Activated CD4-positive, alpha-beta T cell treated with anti-CD3 and anti-CD28 coated beads, Interleukin-2, amount 50 U/mL, for 4 hours (primary cell): Measurements from ENCODE around the gene ADGRG3.
"Not testable (repeated sequence)": the region's sequence is repeated elsewhere in the genome, so short reads cannot be mapped to it uniquely, and the experiment has no call there.

ENCODE experiments used
- DNase-seq, 2 experiments: peaks; one replicate each; pipeline ENCODE4 v3.0.0-alpha.2; 2020

Gene ADGRG3

DNA sequence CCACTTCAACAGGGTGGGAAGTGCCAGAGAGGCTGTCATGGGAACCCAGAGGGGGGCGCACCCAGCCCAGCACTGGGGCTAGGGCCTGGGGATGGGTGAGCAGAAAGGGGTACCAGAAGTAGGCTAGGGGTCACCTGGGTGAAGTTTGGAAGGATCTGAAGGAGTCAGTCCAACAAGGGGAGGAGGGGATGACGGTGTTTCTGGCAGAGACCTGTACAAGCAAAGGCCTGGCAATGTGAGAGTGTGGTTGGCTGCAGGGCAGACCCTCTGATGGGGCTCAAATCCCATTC, 54.0 kb downstream of the ADGRG3 start:
- DNase-seq: no peak

DNA sequence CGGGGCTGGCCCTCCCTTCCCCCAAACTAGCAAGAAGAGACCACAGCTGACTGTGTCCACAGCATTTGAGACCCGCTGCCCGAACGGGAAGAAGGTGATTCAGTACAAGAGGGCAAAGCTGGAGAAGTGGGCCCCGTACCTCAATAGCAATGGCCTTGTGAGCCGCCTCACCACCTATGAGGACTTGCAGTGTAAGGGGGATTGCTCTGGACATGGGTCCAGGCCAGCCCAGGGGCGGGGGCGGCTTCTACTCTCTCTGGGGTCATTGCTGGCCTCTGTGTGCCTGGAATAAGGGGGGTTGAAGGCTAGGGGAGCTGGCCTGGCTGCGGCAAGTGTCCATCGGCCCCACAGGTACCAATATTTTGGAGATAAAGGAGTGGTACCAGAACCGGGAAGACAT, 54.5 kb downstream of the ADGRG3 start:
- DNase-seq: no peak

DNA sequence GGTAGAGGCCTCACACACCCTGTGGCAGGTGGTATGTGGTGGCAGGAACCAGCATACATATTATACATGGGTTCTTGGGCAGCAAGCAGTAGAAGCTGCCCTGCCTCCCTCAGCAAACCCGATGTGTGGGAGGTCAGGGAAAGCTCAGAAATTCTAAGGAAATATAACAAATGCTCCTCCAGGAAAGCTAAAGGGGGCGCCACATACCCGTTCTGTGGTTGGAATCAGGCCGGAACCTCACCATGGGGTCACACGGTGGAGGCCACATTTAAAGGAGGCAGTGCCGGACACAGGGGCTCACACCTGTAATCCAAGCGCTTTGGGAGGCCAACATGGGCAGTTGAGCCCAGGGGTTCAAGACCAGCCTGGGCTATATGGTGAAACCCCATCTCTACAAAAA, 55.1 kb downstream of the ADGRG3 start:
- DNase-seq: no peak

DNA sequence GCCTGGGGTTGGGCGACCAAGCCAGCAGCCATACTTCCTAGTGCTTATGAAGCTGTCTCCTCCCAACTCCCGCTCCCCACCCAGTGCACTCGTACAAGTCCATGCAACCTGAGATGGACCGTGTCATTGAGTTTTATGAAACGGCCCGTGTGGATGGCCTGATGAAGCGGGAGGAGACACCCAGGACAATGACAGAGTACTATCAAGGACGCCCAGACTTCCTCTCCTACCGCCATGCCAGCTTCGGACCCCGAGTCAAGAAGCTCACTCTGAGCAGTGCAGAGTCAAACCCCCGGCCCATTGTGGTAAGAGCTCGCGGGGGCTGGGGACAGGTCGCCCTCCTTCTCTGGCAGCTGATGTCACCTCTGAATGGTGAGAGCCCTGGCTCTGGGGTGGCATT, 56.4 kb downstream of the ADGRG3 start:
- no peak for DNase-seq

DNA sequence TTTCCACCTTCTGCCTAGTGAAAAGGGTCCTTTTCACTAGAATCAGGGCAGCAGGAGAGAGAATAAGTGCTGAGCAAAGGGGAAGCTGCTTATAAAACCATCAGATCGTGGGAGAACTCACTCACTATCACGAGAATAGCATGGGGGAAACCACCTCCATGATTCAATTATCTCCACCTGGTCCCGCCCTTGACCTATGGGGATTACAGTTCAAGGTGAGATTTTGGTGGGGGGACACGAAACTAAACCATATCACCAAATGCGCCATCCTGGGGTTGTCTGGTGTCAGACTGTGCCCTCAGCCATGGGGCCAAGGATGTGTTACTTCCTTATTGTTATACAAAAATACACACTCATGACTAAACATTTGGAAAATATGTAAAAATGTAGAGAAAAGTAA, 57.0 kb downstream of the ADGRG3 start:
- DNase-seq: no peak

DNA sequence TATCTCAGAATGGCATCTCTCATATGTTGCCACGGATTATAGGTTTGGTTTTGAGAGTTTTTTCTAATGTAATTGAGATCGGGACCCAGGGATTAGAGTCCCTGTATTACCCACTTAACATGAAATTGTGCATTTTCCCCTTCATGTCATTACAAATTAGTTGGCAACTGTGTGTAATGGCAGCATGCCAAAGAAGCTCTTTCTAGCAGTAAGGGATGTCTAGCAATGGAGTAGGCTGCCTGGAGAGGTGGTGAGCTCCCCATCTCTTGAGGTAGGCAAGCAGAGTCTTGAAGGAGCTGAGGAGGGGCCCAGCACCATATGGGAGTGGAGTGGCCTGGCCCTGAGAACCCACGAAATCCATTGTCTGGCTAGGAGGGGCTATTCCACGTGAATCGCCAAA, 57.4 kb downstream of the ADGRG3 start:
- DNase-seq: no peak

DNA sequence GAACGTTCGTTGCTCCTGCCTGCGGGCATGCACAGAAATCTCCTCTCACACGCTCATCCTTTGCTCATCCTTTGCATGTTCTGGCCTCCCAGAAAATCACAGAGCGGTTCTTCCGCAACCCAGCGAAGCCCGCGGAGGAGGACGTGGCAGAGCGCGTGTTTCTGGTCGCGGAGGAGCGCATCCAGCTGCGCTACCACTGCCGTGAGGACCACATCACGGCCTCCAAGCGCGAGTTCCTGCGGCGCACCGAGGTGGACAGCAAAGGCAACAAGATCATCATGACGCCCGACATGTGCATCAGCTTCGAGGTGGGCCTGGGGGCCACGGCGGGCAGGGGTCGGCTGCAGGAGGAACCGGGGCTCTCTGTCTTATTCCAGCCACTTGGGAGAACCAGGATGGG, 57.9 kb downstream of the ADGRG3 start:
- no peak for DNase-seq

DNA sequence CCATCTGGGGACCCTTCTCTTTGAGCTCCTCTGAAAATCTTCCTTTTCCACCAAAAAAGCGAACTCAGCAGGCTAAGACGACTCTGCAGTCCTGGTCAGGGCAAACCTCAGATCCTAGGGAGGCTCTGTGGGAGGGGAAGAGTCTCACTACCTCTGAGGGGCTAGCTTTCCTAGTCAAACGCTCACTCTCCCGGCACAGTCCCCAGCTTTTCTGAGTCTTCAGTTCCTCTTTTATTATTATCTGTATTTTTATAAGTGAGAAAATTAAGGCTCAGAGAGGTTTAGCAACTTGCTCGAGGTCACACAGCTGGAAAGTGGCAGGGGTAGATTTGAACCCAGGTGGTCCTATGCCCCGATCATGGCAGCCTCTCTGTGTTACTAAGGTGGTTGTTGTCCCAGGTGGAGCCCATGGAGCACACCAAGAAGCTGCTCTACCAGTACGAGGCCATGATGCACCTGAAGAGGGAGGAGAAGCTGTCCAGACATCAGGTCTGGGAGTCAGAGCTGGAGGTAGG, 58.4 kb downstream of the ADGRG3 start:
- DNase-seq: no peak

DNA sequence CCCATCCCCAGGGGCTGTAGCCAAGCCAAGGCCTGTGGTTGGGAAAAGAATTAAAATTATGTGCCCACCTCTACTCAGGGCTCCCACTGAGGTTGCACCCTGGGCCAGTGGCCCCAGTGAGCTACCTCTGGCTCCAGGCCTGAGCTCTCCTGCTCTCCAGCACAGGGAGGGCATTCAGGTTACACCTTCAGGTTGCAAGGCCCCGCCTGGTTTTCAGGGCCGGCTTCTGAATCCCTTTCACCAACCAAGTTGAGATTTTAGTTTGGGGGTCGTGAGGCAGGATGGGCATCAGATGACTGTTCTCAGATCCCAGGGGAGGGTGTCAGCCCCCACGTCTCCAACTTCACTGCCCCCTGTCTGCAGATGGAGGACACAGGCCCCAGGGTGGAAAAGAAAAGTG, 59.5 kb downstream of the ADGRG3 start:
- no peak for DNase-seq

DNA sequence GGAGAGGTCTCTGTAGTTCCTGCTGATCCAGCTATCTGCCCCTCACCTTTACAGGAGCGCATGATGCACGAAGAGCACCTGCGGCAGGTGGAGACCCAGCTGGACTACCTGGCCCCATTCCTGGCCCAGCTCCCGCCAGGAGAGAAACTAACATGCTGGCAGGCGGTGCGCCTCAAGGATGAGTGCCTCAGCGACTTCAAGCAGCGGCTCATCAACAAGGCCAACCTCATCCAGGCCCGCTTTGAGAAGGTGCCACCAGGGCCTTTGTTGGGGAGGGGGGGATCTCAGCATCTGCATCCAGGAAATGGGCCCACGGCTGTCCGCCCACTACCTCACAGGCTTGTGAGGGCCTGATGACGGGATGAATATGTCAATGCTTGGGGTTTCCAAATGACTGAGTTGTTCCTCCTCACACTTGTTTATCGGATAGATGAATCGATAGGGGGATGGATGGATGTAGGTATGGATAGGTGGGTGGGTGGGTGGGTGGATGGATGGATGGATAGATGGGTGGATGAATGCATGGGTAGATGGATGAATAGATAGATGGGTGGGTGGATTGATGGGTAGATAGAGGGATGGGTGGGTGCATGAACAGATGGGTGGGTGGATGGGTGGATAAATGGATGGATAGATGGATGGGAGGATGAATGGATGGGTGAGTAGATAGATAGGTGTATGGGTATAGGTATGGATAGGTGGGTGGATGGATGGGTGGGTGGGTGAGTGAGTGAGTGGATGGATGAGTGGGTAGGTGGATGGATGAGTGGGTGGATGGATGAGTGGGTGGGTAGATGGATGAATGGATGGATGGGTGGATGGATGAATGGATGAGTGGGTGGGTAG, 60.5 kb downstream of the ADGRG3 start:
- DNase-seq: no peak

DNA sequence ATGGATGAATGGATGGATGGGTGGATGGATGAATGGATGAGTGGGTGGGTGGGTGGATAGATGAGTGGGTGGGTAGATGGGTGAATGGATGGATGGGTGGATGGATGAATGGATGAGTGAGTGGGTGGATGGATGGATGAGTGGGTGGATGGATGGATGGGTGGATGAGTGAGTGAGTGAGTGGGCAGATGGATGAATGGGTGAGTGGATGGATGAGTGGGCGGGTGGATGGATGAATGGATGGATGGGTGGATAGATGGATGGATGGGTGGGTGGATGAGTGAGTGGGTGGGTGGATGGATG, 61.0 kb downstream of the ADGRG3 start:
- DNase-seq: no peak

DNA sequence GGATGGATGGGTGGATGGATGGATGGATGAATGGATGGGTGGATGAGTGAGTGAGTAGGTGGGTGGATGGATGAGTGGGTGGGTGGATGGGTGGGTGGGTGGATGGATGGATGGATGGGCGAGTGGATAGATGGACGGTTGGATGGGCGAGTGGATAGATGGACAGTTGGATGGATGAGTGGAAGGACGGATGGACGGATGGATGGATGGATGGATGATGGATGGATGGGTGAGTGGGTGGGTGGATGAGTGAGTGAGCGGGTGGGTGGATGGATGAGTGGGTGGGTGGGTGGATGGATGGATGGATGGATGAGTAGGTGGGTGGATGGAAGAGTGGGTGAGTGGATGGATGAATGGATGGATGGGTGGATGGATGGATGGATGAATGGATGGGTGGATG, 61.7 kb downstream of the ADGRG3 start:
- not testable (repeated sequence) for DNase-seq

DNA sequence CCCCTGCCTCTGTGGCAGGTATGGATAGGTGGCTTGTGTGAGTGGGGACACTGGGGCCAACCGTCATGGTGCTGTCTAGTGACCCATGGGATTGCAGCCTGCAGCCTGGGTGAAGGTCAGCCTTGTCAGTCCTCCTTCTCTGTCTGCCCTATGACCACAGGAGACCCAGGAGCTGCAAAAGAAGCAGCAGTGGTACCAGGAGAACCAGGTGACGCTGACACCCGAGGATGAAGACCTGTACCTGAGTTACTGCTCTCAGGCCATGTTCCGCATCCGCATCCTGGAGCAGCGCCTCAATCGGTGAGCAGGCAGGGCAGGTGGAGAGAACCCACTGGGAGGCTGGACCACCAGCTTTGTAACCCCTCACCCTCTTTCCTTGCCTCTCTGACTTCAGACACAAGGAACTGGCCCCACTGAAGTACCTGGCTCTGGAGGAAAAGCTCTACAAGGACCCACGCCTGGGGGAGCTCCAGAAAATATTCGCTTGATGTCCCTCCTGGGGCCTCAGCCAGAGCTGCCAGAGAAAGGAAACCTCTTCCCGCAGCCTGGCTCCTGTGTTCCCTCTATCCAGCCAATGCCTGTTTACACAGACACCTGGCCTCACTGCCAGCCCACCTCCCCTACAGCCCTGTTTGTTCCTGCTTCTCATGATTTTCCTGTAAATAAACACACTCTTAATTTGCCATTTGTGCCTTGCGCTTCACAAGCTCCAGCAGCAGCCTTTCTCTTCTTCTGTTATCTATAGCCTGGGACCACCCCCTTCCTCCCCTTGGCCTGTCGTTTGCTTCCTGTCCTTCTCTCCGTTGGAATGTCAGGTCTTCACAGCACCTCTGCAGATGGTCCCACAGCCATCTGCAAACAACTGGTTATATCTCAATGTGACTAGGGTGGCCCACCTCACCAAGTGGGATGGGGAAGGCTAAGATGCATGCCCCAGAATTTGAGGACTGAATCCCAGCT, 62.9 kb downstream of the ADGRG3 start:
- no peak for DNase-seq

DNA sequence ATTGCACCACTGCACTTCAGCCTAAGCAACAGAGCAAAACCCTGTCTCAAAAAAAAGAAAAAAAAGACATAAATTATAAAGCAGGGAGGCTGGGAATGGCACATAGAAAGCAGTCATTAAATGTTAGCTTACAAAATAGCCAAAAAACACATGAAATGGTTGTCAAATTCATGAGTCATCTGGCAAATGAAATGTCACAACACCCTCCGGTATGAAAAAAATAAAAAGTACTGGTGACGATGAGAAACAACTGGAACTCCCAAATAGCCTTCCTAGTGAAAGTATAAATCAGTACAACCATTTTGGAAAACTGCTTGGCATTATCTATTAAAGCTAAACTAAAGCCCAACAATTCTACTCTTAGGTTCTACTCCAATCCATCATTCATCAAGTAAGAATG, 63.9 kb downstream of the ADGRG3 start:
- DNase-seq: no peak

DNA sequence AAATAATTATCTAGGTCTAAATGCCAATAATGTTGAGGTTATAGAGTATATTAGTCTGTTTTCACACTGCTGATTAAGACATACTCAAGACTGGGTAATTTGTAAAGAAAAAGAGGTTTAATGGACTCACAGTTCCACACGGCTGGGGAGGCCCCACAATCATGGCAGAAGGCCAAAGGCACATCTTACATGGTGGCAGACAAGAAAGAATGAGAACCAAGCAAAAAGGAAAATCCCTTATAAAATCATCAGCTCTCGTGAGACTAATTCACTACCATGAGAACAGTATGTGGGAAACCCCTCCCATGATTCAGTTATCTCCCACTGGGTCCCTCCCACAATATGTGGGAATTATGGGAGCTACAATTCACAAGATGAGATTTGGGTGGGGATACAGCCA, 64.6 kb downstream of the ADGRG3 start:
- no peak for DNase-seq

DNA sequence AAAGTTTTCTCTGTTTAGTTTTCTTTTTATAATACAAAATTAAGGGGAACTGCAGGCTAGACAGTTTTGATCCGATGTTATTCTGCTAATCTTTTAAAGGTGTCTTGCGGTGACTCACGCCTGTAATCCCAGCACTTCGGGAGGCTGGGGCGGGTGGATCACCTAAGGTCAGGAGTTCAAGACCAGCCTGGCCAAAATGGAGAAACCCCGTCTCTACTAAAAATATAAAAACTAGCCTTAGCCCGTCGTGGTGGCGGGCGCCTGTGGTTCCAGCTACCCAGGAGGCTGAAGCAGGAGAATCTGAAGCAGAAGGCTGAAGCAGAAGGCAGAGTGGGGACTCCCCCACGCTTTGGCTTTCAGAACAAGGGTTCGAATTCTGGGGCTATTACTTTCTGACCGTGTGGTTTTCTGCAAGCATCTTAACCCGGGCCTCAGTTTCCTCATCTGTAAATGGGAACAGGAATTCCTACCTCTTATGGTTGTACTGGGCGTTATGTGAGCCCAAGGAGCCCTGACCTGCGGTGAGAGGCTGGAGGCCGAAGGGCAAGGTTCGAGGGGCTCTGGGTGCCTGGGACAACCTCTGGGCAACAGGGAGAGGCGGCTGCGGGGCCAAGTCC, 66.3 kb downstream of the ADGRG3 start:
- DNase-seq: no peak

DNA sequence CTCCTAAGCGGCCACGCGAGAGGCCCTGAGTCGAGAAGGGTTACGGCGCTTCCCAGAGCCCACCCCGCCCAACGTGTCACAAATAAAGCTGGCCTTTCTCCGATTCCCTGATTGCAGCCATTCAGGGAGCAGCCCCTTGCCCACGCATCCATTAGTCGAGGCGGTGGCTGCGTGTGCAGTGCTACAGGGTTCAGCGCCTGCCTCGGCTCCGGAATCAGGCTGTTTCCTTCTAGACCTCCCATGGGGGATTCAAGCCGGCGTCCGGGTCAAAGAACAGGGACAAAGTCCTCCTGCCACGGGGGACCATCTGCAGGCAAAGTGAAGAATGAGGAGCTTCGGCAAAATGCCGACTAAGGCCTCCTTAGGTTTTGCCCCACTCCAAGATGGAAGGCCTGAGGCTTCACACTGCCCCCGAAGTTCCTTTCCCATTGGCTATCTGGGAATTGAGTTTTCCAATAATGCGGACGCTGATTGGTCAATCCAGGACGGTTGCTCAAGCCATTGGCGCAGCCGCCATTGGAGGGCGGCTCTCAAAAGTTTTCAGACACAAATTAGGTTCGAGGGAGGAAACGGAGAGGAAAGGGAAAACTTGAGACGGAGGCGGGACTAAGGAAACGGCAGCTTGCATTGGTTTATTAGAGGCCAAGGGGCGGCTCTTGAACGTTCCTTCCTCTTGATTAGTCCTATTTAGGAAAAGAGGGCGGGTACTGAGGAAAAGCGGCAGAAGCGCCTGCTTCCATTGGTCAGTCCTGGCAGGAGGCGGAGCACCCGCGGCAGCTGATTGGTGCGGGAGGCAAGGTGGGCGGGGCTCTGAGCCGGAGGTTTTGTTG, 67.0 kb downstream of the ADGRG3 start:
- peak; percentile 95 to 97 for DNase-seq

DNA sequence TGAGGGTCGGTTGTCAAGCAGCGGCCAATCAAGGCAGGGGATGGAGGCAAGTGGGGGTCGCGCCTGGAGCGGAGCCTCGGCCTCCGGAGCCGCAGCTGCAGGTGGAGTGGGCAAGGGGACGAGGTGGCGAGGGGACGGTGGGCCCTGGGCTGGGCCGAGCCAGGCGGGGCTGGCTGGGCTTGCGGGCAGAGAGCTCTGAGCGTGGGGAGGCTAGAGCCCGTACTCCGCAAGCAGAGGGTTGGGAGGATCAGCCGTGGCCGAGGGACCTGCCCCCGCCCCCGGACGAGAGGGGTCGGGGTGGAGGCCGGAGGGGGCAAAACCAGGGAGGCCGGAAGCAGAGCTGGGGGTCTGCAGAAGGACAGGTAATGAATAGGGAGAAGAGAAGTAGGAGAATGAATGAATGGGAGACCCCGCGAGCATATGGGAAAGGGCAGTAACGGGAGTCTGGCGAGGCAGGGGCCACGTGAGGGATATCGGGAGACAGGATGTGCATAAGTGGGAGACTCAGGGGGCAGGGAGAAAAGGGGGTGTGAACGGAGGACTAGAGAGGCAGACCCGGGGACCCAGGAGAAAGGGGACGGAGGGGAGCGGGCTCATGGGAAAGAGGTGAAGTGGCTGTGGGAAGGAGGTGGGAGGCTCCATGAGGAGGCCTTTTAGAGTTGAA, 67.8 kb downstream of the ADGRG3 start, which contains the start of gene KATNB1:
TSS of gene KATNB1 (plus strand) at position 16 of the 664 bp plus-strand sequence. CDS start 1,474 bp downstream, outside the sequence.
- DNase-seq: no peak

DNA sequence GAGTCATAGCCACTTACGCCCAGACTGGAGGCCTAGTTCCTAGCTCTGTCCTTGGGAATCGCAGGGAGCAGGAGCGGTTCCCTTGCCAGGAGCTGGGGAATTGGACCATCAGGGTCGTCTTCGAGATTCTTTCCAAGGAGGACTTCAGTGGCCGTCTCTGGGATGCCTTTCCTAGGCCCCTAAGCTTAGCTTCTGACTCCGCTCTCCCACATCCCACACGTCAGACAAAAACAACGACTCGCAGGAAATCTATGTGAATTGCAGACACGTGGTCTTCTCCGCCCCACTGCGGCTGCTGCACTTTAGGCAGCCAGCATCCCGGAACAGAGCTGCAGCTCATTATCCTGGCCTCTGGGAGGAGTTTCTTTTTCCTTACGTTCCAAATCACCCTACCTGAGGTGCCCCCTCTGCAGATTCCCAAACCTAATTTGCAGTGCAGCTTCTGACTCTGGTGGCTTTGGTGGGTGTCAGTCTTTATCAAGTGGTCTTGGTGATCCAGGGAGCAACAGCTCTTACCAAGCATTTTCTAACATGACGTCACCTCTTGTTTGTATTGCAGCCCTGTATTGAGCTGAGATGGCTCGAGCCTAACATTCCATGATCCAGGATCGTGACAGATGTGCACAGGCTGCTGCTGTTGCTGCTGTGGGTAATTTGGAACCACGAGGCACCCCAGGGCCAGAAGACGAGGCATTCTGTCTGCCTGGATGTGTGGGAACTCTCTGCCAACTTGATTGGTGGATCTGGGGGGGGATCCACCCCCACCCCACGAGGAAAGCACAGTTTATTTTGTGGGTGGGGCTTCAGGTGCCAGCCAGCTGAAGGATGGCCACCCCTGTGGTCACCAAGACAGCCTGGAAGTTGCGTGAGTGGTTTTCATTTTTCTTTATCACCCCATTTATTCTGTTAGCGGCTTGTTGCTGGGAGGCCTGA, 68.6 kb downstream of the ADGRG3 start:
- peak in 1 of 2 experiments; percentile 28 for DNase-seq

DNA sequence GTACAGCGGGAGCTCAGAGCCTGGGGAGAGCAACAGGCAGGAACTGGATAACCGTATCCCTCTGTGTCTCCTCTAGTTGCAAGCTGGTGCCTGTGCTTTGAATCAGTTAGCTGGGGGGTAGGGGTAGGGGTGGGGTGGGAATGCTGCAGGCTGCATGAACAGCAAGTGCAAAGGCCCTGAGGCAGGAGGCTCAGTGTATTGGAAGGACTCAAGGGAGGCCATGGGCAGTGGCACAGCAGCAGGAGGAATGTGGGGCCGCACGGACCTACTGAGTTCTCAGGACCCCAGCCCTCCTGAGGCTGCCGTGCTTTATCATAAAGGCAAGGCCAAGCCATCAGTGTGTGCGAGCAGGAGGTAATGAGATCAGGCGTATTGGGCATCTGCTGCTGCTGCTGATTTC, 70.7 kb downstream of the ADGRG3 start:
- DNase-seq: no peak
